K562 (cell line): ENCODE measurements around the gene HCFC1R1. TPM values are rescaled to one million over a fixed set of nuclear protein-coding genes. Genes with fewer than 3 reads are reported as not detected.

Source experiments
- ATAC-seq: fragments of 200-7000 bp; cut with Tn5 transposase; 3 replicates; pipeline ENCODE4 v1.9.1; 2020; ENCODE audit warnings: moderate library complexity
- BruUV-seq: library from RNA; stranded (reverse); fragments of 400-500 nt; replicated peaks from 2 replicates; lab custom pipeline; 2021; lab: Mats Ljungman, UMichigan
- CTCF ChIA-PET: fragments of 300-600 bp; formaldehyde crosslinking; extraction: SDS; loops from one replicate; lab custom pipeline; 2021; ENCODE audit warnings: low intra/inter-chr PET ratio; lab: Yijun Ruan, JAX
- POLR2A ChIA-PET: fragments of 300-600, 350-650 bp; sonication (Branson Sonifier 250); formaldehyde crosslinking; extraction: SDS; loops from one replicate; lab custom pipeline; 2021; ENCODE audit warnings: antibody characterized with exemption, inconsistent platforms; lab: Yijun Ruan, JAX
- DNase-seq, 4 experiments: peaks; one replicate each; pipeline versions ENCODE4 v3.0.0 to v3.0.0-alpha.2; 2011 to 2018; ENCODE audit warnings: low spot score in 3 of 4, mixed read lengths in 3 of 4; ENCODE audit errors: extremely low read depth in 1 of 4
- FAIRE-seq: peaks from 2 replicates; lab custom pipeline; 2011; peaks lifted over from hg19 to GRCh38; lab: Jason Lieb, UNC
- H2AFZ ChIP-seq: 2 replicates; pipeline ENCODE4 v1.6.0; 2011; ENCODE audit warnings: low read depth, low read length, control low read depth, inconsistent platforms
- H3K27ac ChIP-seq: fragments of 200-600 bp; 3 replicates; pipeline ENCODE4 v1.8.0; 2011; ENCODE audit warnings: low read depth, mild to moderate bottlenecking, control low read depth, inconsistent platforms, low read length, moderate library complexity, mixed read lengths; ENCODE audit errors: extremely low read depth
- H3K27me3 ChIP-seq, 2 experiments: fragments of 300-600 bp in 1 of 2; 2 replicates in 1 of 2; 3 replicates in 1 of 2; pipeline versions ENCODE4 v1.6.0 to v1.8.0; 2011; ENCODE audit warnings: inconsistent platforms in 2 of 2, low read length in 2 of 2, mild to moderate bottlenecking in 1 of 2, mixed read lengths in 1 of 2, moderate library complexity in 1 of 2; ENCODE audit not compliant: control insufficient read depth in 2 of 2, insufficient read depth in 2 of 2
- H3K36me3 ChIP-seq: fragments of 300-600 bp; 3 replicates; pipeline ENCODE4 v1.8.0; 2011; ENCODE audit warnings: mild to moderate bottlenecking, low read length, inconsistent platforms; ENCODE audit not compliant: control insufficient read depth, insufficient read depth
- H3K4me1 ChIP-seq, 2 experiments: fragments of 200-600 bp in 1 of 2; replicated peaks in 1 of 2; 2 replicates in 1 of 2; 3 replicates in 1 of 2; pipeline versions ENCODE4 v1.5.1 to v1.8.0; 2011; ENCODE audit warnings: inconsistent platforms in 2 of 2, low read length in 2 of 2, mild to moderate bottlenecking in 1 of 2, mixed read lengths in 1 of 2, moderate library complexity in 1 of 2; ENCODE audit not compliant: control insufficient read depth in 2 of 2, insufficient read depth in 2 of 2
- H3K4me2 ChIP-seq: 2 replicates; pipeline ENCODE4 v1.6.1; 2011; ENCODE audit warnings: low read length, control low read depth, inconsistent platforms, mixed read lengths; ENCODE audit not compliant: insufficient read depth
- H3K4me3 ChIP-seq: fragments of 200-600 bp; sonication (generic), shearing (Covaris generic); 2 replicates; pipeline ENCODE4 v1.5.1; 2016; ENCODE audit warnings: control low read depth, inconsistent platforms
- H3K79me2 ChIP-seq: fragments of 200-600 bp; 3 replicates; pipeline ENCODE4 v1.8.0; 2011; ENCODE audit warnings: low read length, inconsistent platforms; ENCODE audit not compliant: control insufficient read depth, insufficient read depth
- H3K9ac ChIP-seq, 2 experiments: 2 replicates each; pipeline versions ENCODE4 v1.6.0 to v1.6.1; 2011; ENCODE audit warnings: low read depth in 2 of 2, low read length in 2 of 2, control low read depth in 1 of 2, inconsistent platforms in 1 of 2, mild to moderate bottlenecking in 1 of 2, mixed read lengths in 1 of 2; ENCODE audit not compliant: insufficient read depth in 1 of 2
- H3K9me1 ChIP-seq: one replicate; pipeline ENCODE4 v1.6.0; 2011; ENCODE audit warnings: inconsistent platforms, mild to moderate bottlenecking, low read length, moderate library complexity; ENCODE audit not compliant: control insufficient read depth, insufficient read depth
- H3K9me3 ChIP-seq: replicated peaks from 2 replicates; pipeline ENCODE4 v1.5.1; 2011; ENCODE audit warnings: low read depth, low read length, inconsistent platforms; ENCODE audit not compliant: control insufficient read depth, insufficient read depth
- H4K20me1 ChIP-seq: replicated peaks from 2 replicates; pipeline ENCODE4 v1.6.1; 2011; ENCODE audit warnings: low read length, inconsistent platforms, mixed read lengths; ENCODE audit not compliant: control insufficient read depth, insufficient read depth
- CCNT2 ChIP-seq: IDR thresholded peaks from 2 replicates; pipeline ENCODE4 v1.6.1; 2011; ENCODE audit warnings: borderline replicate concordance, low read depth, mild to moderate bottlenecking, moderate library complexity, mixed read lengths, low read length; ENCODE audit not compliant: insufficient read length; ENCODE audit errors: extremely low read depth
- CREB1 ChIP-seq, 2 experiments: sonication (generic) in 1 of 2; formaldehyde crosslinking in 1 of 2; IDR thresholded peaks; 2 replicates each; pipeline versions ENCODE4 v1.6.1 to v1.8.0; 2012 to 2022; ENCODE audit warnings: inconsistent platforms in 1 of 2, mild to moderate bottlenecking in 1 of 2, missing genetic modification reagents in 1 of 2, moderate library complexity in 1 of 2
- ELF4 ChIP-seq: fragments of 450-650 bp; formaldehyde crosslinking; IDR thresholded peaks from 2 replicates; pipeline ENCODE4 v1.4.0; 2022; ENCODE audit warnings: missing genetic modification characterization
- EP300 ChIP-seq: IDR thresholded peaks from 2 replicates; pipeline ENCODE4 v1.6.1; 2012; ENCODE audit warnings: low read length, improper control_type of control experiment
- HNRNPLL ChIP-seq: fragments of 200-400 bp; formaldehyde crosslinking; IDR thresholded peaks from 2 replicates; pipeline ENCODE4 v1.6.1; 2017; ENCODE audit warnings: low read length, low read depth, mild to moderate bottlenecking; ENCODE audit not compliant: poor library complexity, severe bottlenecking
- MLX ChIP-seq, 2 experiments: fragments of 450-650 bp in 1 of 2; sonication (generic) in 1 of 2; formaldehyde crosslinking; conservative IDR thresholded peaks; 2 replicates each; pipeline versions ENCODE4 v1.4.0 to v1.8.1; 2020 to 2022; ENCODE audit warnings: mild to moderate bottlenecking in 1 of 2, missing genetic modification reagents in 1 of 2
- NEUROD1 ChIP-seq: fragments of 150-350 bp; IDR thresholded peaks from 2 replicates; pipeline ENCODE4 v1.6.1; 2014; ENCODE audit warnings: borderline replicate concordance, low read length, low read depth; ENCODE audit not compliant: partially characterized antibody
- PPARD ChIP-seq: fragments of 250-450 bp; sonication (Bioruptor Pico); IDR thresholded peaks from 2 replicates; pipeline ENCODE4 v1.8.0; 2022; ENCODE audit warnings: inconsistent platforms, mild to moderate bottlenecking, moderate library complexity
- SMARCA4 ChIP-seq: fragments of 450-650 bp; IDR thresholded peaks from 2 replicates; pipeline ENCODE4 v1.6.1; 2016
- SMARCC2 ChIP-seq: fragments of 450-650 bp; IDR thresholded peaks from 2 replicates; pipeline ENCODE4 v1.6.1; 2017; ENCODE audit warnings: antibody characterized with exemption, moderate library complexity, mild to moderate bottlenecking, low read depth
- SNRNP70 ChIP-seq: fragments of 200-400 bp; formaldehyde crosslinking; optimal IDR thresholded peaks from 2 replicates; pipeline ENCODE3; 2017; ENCODE audit warnings: low read depth, low read length
- SPI1 ChIP-seq: IDR thresholded peaks from 2 replicates; pipeline ENCODE4 v1.6.1; 2011; ENCODE audit warnings: low read depth, low read length, control low read depth, borderline replicate concordance
- TCF3 ChIP-seq: sonication (generic); formaldehyde crosslinking; IDR thresholded peaks from 2 replicates; pipeline ENCODE4 v1.4.0; 2020; ENCODE audit warnings: mild to moderate bottlenecking, missing genetic modification reagents
- ZBTB33 ChIP-seq: sonication (generic); formaldehyde crosslinking; IDR thresholded peaks from 2 replicates; pipeline ENCODE4 v1.8.1; 2023; ENCODE audit warnings: mild to moderate bottlenecking, missing genetic modification reagents
- ZBTB9 ChIP-seq: fragments of 450-650 bp; formaldehyde crosslinking; IDR thresholded peaks from 2 replicates; pipeline ENCODE4 v1.4.0; 2020; ENCODE audit warnings: mild to moderate bottlenecking, moderate library complexity
- ZNF134 ChIP-seq: fragments of 250-450 bp; sonication (Bioruptor Pico); conservative IDR thresholded peaks from 2 replicates; pipeline ENCODE4 v1.4.0; 2020
- ZNF174 ChIP-seq: fragments of 250-450 bp; sonication (Bioruptor Pico); IDR thresholded peaks from 2 replicates; pipeline ENCODE4 v1.4.0; 2020; ENCODE audit warnings: mild to moderate bottlenecking
- ZNF778 ChIP-seq: fragments of 450-650 bp; formaldehyde crosslinking; IDR thresholded peaks from 2 replicates; pipeline ENCODE4 v1.4.0; 2020; ENCODE audit warnings: mild to moderate bottlenecking, moderate library complexity
- WGBS: fragments of 100-300 bp; shearing (Covaris generic); methylation state at CpG from one replicate; pipeline ENCODE4 v1.1.6; 2016; ENCODE audit warnings: low coverage, mixed read lengths; ENCODE audit not compliant: insufficient coverage; ENCODE audit errors: missing lambda C conversion rate; 5-methylcytosine and 5-hydroxymethylcytosine counted together
- in situ Hi-C: fragments of 300-500 bp; cut with MboI; formaldehyde crosslinking; loops from 4 replicates; pipeline ENCODE4 v1.15.0; 2018; ENCODE audit warnings: inconsistent platforms, mixed read lengths
- intact Hi-C: fragments of 100-400 bp; cut with micrococcal nuclease; formaldehyde crosslinking; loops from 2 replicates; pipeline ENCODE4 v1.14.2; 2022
- polyA plus RNA-seq, 8 experiments: library from polyadenylated mRNA; depleted of rRNA in 4 of 8; stranded (reverse) in 5 of 8; unstranded in 3 of 8; fragments of >200 nt; fragmentation: Nextera tagmentation in 2 of 8; fragmentation: Illumina TruSeq in 1 of 8; extraction: Ambion mirVana in 2 of 8; extraction: Trizol in 1 of 8; gene quantifications; 2 replicates each; pipeline versions ENCODE4 v1.2.1 to v1.2.3, GENCODE V29; 2011 to 2014; ENCODE audit warnings: inconsistent platforms in 1 of 8, missing spikeins in 1 of 8
- total RNA-seq, 7 experiments: library from RNA; depleted of rRNA in 6 of 7; stranded (reverse); fragments of >200 nt in 6 of 7; fragmentation: Illumina TruSeq in 2 of 7; extraction: Trizol in 2 of 7; gene quantifications; 2 replicates each; pipeline versions ENCODE4 v1.2.1 to v1.2.3, GENCODE V29; 2011 to 2021; ENCODE audit warnings: low replicate concordance in 1 of 7

The HCFC1R1 gene
- total and polyA plus RNA-seq, 9 of the 15 experiments (the other 6 are each of a cell fraction or from before 2014, with no cell fraction given): 2.2 to 29.0 (median 11.2) TPM

GRCh38 chr16:3022208-3022683 lies 1.5 kb downstream of the HCFC1R1 start:
- DNase-seq (peak; percentile 50 to 92 (median 67)), FAIRE-seq (peak; percentile 93), ATAC-seq (peak; percentile 67)
- CTCF ChIA-PET: no interaction called here
- peaks cover 36% of the 10 kb centered on the region; the same call in 2 of the 3 replicates for H3K36me3 ChIP-seq
- peak overlapping the region; percentile 83 for H3K4me2 ChIP-seq
- H2AFZ ChIP-seq: no peak overlapping the region
- H3K9me1 ChIP-seq: peaks cover 2% of the 10 kb centered on the region
- under 1% methylated on average over 8 of the region's 8 CpGs for WGBS
- H3K79me2 ChIP-seq: peaks cover 42% of the 10 kb centered on the region
- H3K9ac ChIP-seq: peak overlapping the region; percentile 88 to 95
- H3K27ac ChIP-seq: peak overlapping the region; percentile 90
- peak overlapping the region; percentile 82 for H3K4me3 ChIP-seq
- intact Hi-C loops: loop anchor here (10.0 kb wide), 1 partner anchor 57 kb away; the partner anchor contains the start of genes KREMEN2 and PAQR4
- in situ Hi-C loops: no loop called here
- no TSS peak for BruUV-seq
- H3K9me3 ChIP-seq: no peaks in the 10 kb centered on the region
- H3K4me1 ChIP-seq: peaks cover 29 to 87% of the 10 kb centered on the region in 2 experiments
- no peaks in the 10 kb centered on the region for H3K27me3 ChIP-seq
- peaks cover 28% of the 10 kb centered on the region for H4K20me1 ChIP-seq
- POLR2A ChIA-PET: interaction anchor here (0.6 to 2.7 kb wide), 9 partner anchors 9 to 554 kb away, joined by 3 to 13 read pairs (median 3); partner anchors contain the start of gene FLYWCH1
- no peak for TF ChIP-seq ZBTB33 (CRISPR knock-in tag)
- peak; percentile 94 for TF ChIP-seq SMARCA4
- TF ChIP-seq PPARD (CRISPR knock-in tag): no peak
- no peak for TF ChIP-seq ELF4 (CRISPR knock-in tag)
- no peak for TF ChIP-seq TCF3 (CRISPR knock-in tag)
- no peak for TF ChIP-seq HNRNPLL
- peak; percentile 92 for TF ChIP-seq SMARCC2
- TF ChIP-seq CREB1 (IDR thresholded peaks at IDR 0.05): no peak
- no peak for TF ChIP-seq CREB1 (CRISPR knock-in tag; IDR thresholded peaks at IDR 0.05)
- TF ChIP-seq SNRNP70: no peak
- TF ChIP-seq SPI1: no peak
- no peak for TF ChIP-seq ZNF778 (CRISPR knock-in tag)
- peak; percentile 66 for TF ChIP-seq NEUROD1
- TF ChIP-seq CCNT2: peak; percentile 52
- TF ChIP-seq EP300: peak; percentile 49; the same call in 1 of the 2 replicates
- no peak for TF ChIP-seq MLX (CRISPR knock-in tag; conservative IDR thresholded peaks at IDR 0.05)
- TF ChIP-seq ZNF174 (CRISPR knock-in tag): no peak
- no peak for TF ChIP-seq ZNF134 (CRISPR knock-in tag)
- TF ChIP-seq ZBTB9 (CRISPR knock-in tag): no peak
